HG03280 (cell line): ENCODE measurements around the gene PPP6R1.

Experiments used
- ATAC-seq: cut with Tn5 transposase; IDR thresholded peaks from one replicate; pipeline ENCODE4 v1.9.1; 2021; ENCODE audit warnings: mild to moderate bottlenecking, moderate library complexity; ENCODE audit not compliant: unreplicated experiment

Gene PPP6R1, protein sequence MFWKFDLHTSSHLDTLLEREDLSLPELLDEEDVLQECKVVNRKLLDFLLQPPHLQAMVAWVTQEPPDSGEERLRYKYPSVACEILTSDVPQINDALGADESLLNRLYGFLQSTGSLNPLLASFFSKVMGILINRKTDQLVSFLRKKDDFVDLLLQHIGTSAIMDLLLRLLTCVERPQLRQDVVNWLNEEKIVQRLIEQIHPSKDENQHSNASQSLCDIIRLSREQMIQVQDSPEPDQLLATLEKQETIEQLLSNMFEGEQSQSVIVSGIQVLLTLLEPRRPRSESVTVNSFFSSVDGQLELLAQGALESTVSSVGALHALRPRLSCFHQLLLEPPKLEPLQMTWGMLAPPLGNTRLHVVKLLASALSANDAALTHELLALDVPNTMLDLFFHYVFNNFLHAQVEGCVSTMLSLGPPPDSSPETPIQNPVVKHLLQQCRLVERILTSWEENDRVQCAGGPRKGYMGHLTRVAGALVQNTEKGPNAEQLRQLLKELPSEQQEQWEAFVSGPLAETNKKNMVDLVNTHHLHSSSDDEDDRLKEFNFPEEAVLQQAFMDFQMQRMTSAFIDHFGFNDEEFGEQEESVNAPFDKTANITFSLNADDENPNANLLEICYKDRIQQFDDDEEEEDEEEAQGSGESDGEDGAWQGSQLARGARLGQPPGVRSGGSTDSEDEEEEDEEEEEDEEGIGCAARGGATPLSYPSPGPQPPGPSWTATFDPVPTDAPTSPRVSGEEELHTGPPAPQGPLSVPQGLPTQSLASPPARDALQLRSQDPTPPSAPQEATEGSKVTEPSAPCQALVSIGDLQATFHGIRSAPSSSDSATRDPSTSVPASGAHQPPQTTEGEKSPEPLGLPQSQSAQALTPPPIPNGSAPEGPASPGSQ

DNA sequence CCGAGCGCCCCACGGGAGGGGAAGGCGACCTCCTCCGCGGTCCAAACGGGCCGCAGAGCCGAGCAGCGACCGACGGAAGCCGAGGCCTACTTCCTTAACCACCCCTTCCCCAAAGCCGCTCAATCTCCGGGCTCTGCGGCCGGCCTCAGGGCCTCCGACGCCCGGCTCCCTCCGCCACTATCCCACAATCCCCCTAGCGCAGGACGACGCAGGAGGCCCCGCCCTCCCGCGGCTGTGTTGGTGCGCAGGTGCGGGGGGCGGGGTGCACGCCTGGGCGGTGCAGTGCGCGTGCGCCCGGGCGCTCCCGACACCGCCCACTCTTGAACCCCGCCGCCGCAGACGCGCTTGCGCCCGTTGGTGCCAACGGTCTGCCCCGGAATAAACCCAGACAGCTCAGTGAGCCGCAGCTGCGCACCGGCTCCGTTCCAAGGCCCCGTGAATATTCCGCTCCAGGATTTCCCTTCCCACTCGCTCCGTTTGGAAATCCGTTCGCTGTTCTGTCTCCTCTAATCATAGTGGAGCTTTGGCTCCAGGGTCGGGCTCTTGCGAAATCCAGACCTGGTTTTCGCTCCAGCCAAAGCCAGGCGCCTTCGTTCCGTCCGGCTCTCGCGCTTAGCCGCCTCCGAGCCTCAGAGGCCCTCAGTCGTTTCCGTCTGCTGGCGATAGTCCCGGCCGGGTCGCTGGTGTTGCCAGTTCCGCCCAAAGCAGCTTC is at the start of gene PPP6R1:
Gene PPP6R1, minus strand, starts transcription at position 190 of the 712 bp plus-strand sequence. CDS start 11,914 bp downstream, outside the sequence.
- peak; percentile 69 for ATAC-seq

DNA sequence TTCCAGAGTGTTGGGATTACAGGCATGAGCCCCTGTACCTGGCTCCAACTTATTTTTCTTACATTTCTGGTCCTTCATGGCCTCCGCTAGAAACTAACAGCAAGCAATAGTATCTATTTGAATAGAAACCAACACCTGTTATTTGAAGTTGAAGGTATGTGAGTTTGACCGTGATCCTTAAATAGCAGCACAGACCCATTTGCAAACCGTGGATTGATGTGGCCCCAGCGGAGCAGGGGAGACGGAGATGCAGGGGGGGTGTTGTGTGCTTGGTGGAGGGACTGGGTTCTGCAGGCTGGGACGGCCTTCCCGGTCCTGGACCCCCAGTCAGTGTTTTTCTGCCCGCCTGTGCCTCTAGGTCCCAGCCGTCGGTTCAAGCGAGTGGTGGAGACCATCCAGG is 49.5 kb upstream of the PPP6R1 start:
- no peak for ATAC-seq

DNA sequence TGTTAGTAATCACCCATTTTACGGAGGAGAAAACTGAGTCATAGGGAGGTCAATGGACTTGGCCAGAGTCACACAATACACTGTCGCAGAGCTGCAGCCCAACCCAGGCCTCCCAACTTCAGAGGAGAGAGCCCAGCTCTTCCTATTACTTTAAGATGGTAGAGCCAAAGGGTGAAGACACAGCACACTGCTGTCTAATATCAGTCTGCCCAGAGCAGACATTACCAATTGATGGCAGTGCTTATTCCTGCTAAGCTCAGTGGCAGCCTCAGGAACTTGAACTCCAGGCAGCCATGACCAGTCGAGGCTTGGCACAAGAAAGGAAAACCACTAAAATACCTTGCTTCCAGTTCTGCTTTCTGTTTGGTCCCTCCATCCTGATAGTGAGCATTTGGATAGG is 47.9 kb upstream of the PPP6R1 start:
- ATAC-seq = no peak

DNA sequence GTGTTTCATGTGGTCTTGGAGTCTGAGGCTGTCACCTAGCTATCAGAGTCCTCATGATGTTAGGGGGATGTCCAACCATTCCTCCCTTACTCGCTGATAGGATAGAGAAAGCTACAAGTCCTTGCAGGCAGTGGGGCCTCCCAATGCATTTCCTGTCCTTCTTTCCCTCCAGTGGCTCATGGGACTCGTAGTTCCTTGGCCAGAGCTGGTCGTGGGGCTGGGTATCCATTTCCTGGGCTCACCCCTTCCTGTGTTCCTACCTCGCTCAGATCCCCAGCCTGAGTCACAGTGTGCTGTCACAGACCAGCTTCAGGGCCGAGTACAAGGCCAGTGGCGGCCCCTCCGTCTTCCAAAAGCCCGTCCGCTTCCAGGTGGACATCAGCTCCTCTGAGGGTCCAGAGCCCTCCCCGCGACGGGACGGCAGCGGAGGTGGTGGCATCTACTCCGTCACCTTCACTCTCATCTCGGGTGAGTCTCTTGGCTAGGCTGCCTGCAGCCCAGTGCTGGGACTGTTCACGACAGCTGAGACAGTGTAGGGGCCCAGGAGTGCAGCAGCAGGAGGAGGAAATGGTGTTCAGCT is 47.3 kb upstream of the PPP6R1 start:
- ATAC-seq = no peak

DNA sequence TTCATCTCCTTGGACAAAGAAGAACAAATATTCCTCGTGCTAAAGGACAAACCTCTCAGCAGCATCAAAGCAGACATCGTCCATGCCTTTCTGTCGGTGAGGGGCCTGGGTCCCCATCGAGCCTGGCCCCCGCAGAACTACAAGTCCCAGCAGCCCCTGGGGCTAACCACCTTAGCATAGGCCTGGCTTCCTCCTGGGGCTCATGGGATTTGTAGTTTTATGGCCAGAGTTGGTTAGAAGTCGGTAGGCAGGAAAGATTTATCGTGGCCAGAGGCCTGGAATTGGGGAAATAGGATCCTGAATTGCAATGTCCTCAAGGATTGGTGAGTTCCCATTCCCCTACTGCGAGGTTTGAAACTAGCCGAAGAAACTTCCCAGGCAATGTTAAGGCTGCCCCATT is 46.7 kb upstream of the PPP6R1 start:
- no peak for ATAC-seq

DNA sequence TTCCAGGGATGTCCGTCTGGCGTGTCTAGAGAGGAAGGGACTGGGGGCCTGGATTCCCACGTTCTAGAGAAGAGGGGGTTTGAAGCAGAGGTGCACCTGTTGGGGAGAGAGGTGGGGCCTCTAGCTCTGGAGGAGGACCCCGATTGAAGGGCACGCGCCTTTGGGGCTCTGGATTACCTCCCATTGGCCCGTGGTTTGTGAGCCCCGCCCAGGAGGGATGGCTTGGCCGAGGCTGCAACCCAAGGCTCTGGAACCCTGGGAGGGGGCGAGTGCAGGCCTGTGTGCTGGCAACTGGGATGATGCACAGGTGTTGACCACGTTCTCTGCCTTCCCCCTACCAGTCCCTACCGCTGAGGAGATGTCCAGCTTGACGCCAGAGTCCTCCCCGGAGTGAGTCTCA is 46.2 kb upstream of the PPP6R1 start:
- ATAC-seq = no peak

DNA sequence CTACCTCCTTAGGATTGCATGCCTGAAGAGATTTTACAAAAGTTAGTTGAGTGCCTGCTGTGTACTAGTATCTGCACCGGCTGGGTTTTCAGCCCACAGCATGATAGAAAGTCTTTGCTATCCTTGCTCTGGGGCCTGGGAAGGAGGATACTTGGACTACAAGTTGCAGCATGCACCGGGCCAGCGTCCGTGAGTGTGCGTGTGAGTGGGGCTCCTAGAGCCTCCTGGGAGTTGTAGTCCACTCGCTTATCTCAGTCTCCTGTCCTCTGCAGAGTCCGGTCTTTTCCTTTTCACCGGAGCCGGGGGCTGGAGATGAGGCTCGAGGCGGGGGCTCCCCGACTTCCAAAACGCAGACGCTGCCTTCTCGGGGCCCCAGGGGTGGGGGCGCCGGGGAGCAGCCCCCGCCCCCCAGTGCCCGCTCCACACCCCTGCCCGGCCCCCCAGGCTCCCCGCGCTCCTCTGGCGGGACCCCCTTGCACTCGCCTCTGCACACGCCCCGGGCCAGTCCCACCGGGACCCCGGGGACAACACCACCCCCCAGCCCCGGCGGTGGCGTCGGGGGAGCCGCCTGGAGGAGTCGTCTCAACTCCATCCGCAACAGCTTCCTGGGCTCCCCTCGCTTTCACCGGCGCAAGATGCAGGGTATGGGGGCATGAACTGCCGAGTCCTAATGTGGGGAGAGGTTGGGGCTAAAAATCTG is 45.6 kb upstream of the PPP6R1 start:
- ATAC-seq = no peak

DNA sequence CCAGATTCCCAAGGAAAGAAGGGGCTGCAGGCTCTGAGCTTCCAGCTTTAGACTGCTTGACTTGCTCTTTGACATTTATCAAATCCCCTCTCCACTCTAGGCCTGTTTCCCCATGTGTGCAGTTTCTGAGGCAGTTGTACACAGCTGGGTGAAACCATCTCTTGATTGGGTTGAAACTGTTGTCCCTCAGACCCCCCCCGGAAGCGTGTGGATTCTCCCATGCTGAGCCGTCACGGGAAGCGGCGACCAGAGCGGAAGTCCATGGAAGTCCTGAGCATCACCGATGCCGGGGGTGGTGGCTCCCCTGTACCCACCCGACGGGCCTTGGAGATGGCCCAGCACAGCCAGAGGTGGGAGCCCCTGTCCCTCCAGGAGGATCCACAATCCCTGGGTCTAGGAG is 44.7 kb upstream of the PPP6R1 start:
- no peak for ATAC-seq

DNA sequence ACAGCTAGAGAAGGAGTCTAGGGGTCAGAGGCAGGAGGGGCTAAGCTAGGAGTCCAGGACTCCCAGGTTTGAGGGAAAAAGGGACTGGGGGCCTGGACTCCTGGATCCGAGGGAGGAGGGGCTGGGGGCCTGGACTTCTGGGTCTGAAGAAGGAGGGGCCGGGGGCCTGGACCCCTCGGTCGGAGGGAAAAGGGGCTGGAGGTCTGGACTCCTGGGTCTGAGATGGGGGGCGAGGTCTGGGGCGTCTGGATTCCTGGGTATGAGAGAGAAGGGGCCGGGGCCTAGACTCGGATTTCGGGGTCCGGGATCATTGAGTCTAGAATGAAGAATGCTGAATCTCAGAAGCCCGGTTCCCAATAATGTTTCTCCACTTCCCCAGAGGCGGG is 43.5 kb upstream of the PPP6R1 start:
- no peak for ATAC-seq

DNA sequence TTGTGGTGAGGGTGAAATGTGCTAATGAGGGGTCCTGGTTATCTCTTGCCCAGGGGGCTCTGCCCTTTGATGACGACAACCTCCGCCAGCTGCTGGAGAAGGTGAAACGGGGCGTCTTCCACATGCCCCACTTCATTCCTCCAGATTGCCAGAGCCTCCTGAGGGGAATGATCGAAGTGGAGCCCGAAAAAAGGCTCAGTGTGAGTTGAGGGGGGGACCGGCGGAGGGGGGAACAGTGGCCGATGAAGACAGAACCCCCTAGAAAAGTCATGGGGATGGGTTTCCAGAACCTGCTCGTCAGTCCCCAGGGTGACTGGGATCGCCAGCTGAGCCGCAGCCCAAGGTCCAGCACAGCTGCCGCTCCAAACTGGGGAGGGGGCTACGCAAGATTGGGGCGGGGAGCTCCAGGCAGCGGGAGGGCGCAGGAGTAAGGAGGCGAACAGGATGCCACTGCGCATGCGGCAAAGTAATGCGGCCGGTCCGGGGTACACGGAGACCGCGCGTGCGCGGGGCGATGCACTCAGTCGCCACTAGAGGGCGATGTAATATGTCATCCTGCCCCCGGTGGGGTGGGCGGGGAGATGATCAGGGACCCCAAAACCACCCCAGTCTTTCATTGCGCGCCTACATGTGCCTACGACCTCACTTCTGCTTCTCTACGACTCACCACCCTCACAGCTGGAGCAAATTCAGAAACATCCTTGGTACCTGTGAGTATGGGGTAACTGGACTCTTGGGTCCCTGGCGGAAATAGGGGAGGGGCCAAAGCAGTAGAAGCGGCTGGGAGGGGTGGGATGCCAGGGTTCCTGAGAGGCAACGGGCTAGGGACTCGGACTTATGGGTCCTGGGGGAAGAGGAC is 42.9 kb upstream of the PPP6R1 start:
- peak; percentile 73 for ATAC-seq

DNA sequence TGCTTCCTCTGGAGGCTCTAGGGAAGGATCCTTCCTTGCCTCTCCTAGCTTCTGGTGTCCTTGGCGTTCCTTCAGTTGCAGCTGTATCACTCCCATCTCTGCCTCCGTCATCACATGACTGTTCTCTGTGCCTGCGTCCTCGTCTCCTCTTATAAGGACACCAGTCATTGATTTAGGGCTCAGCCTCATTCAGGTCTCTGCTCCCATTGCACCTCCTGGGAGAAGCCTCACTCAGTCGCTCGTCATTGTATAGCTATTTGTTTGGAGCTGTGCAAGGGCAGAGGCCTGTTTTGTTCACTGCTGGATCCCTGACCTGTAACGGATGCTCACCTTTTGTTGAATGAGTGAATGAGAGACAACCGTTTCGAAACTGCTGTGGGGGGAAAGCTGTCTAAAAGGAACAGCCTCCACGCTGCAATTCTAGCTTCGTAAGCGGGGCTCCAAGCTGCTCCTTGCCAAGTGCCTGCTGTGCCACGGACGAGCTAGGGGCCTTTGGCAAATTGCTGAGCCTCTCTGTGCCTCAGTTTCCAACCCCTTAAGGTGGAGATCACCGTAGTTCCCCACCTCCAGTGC is 42.2 kb upstream of the PPP6R1 start:
- no peak for ATAC-seq

DNA sequence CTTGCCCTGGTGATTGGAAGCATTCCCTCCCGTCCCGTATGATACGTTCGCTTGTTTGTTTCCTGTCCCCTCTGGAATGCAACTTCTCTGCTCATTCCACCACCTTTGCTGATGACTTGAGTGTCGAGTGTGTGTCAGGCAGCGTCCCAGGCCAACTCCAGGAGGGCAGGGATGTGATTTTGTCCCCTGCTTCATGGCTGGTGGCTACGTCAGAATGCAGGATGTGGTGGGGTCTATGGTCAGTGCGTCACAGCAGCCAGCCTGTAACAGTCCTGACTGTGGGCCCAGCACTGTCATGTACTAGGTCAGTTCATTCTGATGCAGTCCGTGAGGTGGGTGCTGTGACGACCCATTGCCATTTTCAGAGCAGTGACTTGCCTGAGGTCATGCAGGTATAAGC is 41.2 kb upstream of the PPP6R1 start:
- ATAC-seq = no peak

DNA sequence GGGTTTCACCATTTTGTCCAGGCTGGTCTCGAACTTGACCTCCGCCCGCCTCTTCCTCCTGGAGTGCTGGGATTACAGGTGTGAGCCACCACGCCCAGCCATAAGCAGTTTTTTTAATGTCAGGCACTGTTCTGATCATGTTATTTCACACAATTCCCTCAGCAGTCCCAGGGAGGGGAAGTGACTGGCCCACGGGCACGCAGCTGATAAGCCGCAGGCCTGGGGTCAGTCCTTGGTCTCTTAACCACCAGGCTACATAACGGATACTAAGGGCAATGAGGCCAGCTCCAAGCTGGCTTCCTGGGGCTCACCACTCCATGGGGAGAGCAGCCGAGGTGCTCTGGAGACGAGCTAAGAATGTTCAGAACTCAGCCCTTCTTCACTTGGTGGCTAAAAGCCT is 38.5 kb upstream of the PPP6R1 start:
- ATAC-seq = no peak

DNA sequence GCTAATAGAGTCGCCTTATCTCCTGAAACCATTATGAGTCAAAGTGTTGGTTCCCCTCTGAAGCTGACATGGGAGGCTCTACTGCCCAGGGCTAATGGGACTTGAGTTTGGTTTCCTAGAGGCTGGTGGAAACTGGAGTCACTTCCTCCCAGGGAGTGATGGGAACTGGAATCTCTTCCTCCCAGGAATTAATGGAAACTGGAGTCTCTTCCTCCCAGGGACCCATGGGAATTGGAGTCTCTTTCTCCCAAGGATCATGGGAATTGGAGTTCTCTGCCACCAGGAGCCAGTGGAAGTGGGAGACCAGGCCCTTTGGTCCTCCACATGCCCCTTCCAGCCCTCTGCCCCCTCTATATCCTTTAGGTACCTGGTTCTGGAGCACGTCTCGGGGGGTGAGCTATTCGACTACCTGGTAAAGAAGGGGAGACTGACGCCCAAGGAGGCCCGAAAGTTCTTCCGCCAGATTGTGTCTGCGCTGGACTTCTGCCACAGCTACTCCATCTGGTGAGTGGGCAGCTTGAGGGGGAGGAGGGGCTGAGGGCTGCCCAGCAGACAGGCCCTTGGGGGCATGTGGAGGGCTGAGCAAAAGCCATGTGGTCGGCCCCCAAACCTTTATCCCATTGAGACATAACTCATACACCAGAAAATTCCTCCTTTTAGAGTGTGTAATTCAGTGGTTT is 30.4 kb upstream of the PPP6R1 start:
- ATAC-seq = no peak

DNA sequence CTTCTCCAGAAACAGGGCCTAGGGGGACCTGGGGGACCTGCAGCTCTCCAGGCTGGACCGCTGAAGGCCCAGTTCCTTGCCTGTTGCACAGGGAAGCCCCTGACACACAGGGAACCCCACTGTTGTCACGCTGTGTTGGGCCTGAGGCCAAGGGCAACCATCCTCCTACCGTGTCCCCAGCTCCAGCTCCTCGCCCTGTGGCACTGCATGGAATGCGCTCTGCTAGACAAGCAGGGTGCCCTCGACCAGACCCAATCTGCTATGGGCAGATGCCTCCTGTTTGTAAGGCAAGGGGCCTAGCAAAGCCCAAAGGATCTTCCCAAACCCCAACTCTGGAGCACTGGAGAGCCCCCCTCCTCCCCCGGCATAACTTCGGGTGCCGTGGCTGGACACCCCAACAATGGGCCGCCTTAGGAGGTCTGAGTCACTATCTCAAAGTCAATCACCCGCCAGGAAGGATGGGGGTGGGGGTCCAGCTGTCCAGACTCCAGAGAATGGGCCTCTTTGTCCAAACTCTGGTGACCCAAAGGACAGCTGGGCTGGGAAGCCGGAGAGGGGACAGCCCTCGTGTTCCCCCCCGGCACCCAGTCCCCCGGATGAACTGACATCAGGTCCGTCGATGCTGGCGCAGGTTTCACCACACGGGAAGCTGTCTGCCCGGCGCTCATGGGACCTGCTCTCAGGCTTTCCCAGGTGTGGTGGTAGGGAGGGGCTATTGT is 28.7 kb upstream of the PPP6R1 start:
- ATAC-seq = no peak

DNA sequence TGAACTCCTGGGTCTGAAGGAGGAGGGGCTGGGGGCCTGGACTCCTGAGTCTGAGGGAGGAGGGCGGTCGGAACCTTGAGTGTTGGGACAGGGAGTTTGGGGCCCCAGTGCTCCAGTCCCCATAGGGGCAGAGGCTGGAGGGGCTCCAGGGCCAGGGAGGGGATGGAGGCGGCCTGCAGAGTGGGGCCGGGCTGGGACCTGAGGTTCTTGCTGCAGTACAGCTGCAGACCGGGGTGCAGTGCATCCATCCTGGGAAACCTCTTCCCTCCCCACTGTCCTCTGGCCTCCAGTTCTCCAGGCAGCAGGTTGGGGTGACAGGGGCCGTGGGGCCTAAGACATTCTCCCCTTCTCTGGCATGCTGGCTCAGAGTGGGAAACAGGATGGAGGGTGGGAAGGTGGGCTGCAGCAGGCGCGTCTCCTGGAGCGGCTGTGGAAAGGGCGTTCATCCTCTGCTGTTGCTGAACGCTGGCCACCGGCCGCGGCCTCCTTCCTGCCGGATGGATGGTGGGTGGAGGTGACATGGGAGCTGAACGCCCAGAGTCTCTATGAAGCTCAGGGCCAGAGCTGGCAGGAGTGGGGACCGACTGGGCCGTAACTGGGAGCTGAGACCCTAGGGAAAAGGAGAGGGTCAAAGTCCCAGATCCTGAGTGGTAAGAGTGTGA is 26.5 kb upstream of the PPP6R1 start:
- ATAC-seq = no peak

DNA sequence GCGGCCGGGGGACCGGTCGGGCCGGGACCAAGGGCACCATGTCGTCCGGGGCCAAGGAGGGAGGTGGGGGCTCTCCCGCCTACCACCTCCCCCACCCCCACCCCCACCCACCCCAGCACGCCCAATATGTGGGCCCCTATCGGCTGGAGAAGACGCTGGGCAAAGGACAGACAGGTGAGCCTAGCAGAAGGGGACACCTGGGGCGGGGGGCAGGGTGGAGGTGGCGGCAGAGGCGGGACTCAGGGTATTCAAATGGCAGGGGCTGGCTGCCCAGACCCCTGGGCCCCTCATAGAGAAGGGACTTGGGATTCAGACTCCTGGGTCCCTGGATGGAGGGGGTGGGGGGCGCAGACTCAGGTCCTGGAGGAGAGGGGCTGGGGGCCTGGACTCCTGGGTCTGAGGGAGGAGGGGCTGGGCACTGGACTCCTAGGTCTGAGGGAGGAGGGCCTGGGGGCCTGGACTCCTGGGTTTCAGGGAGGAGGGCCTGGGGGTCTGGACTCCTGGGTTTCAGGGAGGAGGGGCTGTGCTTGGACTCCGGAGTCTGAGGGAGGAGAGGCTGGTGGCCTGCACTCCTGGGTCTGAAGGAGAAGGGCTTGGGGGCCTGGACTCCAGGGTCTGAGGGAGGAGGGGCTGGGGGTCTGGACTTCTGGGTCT is 25.7 kb upstream of the PPP6R1 start:
- ATAC-seq = no peak
